Pulmonary artery endothelial cell (primary cell): ENCODE results near the gene FHIP2A. TPM values are rescaled to one million over a fixed set of nuclear protein-coding genes. Genes with fewer than 3 reads are reported as not detected.
"Not testable (repeated sequence)": the region's sequence is repeated elsewhere in the genome, so short reads cannot be mapped to it uniquely, and the experiment has no call there.

Experiments
- DNase-seq: peaks from one replicate; pipeline ENCODE4 v3.0.0-alpha.2; 2011; ENCODE audit warnings: low read depth, low spot score
- total RNA-seq: library from RNA; depleted of rRNA; stranded (reverse); fragments of >200 nt; gene quantifications from 2 replicates; pipeline ENCODE4 v1.2.3, GENCODE V29; 2014

Gene FHIP2A
- total RNA-seq, 1 donor from 2014 or later, result 19.0 TPM

GRCh38 chr10:114815791-114816190, 5.8 kb upstream of the FHIP2A start:
- no peak for DNase-seq

- no peak for DNase-seq
These were observed 5.3 kb upstream of the FHIP2A start for GRCh38 chr10:114816308-114816707.

DNA sequence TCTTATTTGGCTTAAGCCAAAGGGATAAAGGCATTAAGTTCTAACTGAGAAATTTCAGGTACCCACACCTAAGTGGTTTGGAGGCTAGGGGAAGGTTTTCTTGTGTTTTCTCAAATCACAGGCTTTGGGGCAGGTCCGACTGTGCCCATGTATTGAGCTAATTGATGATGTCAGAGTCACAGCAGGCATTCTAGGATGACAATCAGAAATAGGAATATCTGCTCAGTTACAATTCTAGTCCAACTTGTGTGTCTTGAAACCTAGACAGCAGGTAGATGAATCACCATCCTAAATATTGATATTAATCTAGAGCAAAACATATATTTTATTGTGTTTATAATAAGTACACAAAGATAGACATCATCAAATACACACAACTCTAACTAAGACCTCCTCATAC, 2.3 kb upstream of the FHIP2A start:
- no peak for DNase-seq

DNA sequence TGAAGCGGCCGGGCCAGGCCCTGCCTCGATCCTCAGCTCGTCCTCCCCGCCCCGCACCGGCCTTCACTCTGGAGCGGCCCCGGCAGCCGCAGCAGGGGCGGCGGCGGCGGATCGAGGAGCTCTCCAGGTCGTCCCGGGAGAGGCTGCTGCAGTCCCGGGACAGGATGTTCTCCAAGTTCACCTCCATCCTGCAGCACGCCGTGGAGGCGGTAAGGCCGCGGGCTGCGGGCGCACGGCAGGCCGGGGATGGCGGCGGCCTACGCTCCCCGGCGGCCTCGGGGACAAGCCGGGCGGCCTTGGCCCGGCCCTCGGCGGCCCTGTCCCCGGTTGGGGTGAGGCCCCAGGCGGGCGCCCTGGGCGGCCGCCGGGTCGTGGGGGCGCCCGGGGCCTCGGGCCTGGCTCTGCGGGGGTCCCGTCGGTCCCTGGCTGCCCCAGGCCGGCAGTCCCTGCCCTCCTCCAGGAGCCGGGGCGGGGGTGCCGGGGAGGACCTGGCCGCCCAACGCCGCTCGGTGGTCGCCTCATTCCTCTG, 399 bp downstream of the FHIP2A start:
- DNase-seq, result no peak

GRCh38 chr10:114822444-114823076, 980 bp downstream of the FHIP2A start:
- DNase-seq, result peak; percentile 67

DNA sequence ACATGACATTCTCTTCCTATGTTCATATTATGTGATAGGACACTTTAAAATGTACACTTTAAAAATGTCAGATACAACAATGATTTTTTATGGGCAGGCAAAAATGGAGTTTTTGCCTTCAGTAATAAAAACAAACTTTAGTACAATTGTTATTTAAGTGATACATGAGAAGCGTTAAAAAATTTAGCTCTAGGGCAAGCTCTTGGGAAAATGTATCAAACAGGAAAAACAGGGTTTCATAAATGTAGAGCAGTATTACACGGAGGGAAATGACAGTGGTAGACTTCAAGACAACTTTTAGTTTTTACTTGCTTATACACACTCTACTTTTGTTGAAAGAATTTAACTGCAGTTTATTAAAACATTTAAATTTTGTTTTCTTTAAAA, 1.5 kb downstream of the FHIP2A start:
- DNase-seq, result no peak

GRCh38 chr10:114824391-114824790, 2.8 kb downstream of the FHIP2A start:
- no peak for DNase-seq

- no peak for DNase-seq
These were observed 4.1 kb downstream of the FHIP2A start for GRCh38 chr10:114825513-114826253.

- DNase-seq, result no peak
These were observed 7.8 kb downstream of the FHIP2A start for GRCh38 chr10:114829160-114829909.

- DNase-seq, result no peak
These were observed 9.7 kb downstream of the FHIP2A start for GRCh38 chr10:114831186-114831867.

DNA sequence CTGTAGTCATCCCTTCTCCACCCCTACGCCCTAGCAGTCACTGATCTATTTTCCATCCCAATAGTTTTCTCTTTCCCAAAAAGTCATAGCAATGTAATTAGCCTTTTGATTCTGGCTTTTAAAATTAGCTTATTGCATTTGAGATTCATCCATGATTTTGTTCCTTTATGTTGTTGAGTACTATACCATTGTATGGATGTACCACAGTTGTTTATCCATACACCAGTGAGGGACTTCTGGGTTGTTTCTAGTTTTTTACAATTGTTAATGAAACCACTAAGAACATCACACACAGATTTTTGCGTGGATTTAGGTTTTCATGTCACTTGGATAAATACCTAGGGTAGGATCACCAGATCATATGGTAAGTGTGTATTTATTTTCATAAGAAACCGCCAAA, 16.1 kb downstream of the FHIP2A start:
- no peak for DNase-seq

DNA sequence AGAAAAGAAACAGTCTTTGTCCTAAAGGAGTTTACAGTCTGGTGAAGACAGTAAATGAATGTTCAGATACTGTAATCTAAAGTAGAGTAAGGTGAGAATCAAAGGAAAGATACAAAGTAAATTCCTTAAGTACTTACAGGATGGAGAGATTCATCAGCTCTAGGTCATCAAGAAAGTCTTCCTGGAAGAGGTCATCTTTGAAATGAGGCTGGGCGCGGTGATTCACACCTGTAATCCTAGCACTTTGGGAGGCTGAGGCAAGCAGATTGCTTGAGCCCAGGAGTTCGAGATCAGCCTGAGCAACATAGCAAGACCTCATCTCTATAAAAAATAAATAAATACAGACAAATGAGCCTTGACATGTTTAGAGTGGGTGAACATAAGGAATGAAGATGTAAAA, 18.3 kb downstream of the FHIP2A start:
- DNase-seq, result no peak

DNA sequence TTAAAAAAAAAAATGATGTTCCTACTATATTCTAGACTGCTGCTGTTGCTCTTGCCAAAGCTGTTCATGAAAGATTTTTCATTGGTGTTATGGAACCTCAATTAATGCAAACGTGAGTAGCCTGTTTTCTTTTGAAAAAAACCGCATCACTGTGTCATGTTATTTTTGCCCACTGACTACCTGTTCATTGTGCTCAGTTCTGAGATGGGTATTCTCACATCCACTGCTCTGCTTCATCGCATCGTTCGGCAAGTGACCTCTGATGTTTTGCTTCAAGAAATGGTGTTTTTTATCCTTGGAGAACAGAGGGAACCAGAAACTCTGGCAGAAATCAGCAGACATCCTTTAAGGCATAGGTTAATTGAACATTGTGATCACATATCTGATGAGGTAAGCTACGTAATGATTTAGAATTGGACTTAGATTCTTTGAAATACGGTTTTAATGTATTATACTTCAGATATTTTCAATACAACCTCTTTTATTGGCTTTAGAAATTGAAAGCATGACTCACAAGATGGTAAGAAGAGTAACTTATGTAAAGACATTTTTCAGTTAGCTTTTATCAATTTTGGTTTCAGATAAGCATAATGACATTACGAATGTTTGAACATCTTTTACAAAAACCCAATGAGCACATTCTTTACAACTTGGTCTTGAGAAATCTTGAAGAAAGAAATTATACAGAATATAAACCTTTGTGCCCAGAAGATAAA, 24.6 kb downstream of the FHIP2A start:
- DNase-seq, result no peak

DNA sequence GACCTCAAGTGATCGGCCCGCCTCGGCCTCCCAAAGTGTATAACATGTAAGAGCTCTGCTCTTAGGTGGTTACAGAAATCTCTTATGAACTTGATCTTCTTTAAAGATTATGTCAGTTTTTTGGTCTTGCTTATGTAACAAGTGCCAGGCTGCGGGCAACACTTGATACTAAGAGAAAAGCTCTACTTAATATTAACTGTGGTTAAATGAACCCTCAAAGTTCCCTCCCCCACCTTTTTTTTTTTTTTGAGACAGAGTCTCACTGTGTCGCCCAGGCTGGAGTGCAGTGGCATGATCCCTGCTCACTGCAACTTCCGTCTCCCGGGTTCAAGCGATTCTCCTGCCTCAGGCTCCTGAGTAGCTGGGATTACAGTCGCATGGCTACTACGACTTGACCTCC, 25.9 kb downstream of the FHIP2A start:
- not testable (repeated sequence) for DNase-seq

DNA sequence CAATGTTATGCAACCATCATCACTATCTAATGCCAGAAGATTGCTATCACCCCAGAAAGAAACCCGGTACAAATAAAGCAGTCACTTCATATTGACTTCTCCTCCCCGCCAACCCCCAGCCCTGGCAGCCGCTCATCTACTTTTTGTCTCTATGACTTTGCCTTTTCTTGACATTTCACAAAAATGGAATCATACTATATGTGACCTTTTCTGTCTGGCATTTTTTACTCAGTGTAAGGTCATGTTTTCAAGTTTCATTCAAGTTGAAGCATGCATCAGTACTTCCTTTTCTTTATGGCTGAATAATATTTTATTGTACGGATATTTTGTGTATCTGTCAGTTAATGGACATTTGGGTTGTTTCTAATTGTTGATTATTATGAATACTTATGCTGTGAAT, 28.1 kb downstream of the FHIP2A start:
- DNase-seq, result no peak

DNA sequence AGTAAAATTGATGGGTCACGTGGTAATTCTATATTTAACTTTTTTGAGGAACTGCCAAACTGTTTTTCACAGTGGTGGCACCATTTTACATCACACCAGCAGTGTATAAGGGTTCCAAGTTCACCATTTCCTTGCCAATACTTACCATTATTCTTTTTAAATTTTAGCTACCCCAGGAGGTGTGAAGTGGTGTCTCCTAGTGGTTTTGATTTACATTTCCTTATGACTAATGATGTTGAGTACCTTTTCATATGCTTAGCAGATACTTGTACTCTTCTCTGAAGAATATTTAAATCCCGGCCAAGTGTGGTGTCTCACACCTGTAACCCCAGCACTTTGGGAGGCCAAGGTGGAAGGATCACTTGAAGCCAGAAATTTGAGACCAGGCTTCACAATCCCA, 28.5 kb downstream of the FHIP2A start:
- DNase-seq, result no peak

DNA sequence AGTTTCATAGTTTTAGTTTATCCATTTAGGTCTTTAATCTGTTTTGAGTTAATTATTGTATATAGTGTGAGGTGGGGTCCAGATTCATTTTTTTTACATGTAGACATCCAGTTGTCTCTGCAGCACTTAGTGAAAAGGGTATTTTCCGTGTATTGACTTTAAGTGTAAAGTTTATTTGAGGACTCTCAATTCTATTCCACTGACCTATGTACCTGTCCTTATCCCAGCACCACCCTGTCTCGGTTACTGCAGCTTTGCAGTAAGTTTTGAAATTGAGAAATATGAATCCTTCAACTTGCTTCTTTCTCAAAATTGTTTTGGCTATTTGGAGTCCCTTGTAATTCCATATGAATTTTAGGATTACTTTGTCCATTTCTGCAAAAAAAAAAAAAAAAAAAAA, 29.8 kb downstream of the FHIP2A start:
- DNase-seq, result no peak

DNA sequence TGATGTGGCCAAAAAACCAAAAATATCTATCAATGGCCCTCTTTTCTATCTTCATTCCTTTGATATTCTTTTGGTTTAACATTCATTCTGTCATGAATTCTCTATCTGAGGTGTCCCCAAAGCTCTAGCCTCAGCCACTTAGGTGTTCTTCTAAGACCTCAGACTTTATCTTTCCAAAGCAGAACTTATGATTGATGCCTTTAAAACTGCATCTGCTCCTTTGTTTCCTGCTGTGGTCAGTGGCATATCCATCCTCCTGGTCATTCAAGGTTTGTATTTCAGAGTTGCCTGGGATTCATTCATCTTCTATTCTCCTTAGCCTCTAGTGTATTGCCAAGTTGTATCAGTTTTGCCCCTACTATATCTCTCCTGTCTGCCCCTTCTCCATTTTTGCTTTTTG, 30.6 kb downstream of the FHIP2A start:
- DNase-seq, result no peak

DNA sequence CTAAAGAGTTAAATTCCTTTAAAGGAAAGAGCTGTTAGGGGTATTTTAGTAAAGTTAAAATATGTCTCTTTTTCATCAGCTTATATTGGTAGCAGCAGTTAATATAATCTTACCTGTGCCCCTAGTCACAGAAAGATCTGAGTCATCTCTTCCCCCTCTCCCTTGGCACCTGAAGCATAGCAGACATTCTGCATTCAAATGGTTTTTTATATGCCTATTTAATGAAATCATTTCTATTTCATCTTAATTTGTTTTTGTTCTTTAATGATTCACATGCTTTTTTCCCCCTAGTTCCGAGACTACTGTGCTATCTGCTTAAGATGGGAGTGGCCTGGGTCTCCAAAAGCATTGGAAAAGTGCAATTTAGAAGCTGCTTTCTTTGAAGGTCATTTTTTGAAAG, 33.3 kb downstream of the FHIP2A start:
- no peak for DNase-seq

- DNase-seq, result no peak
These were observed 34.4 kb downstream of the FHIP2A start for GRCh38 chr10:114855776-114856543.
